ENCODE data around the gene ITCH. TPM values are rescaled to one million over a fixed set of nuclear protein-coding genes. Genes with fewer than 3 reads are reported as not detected.

The ITCH gene
- total and polyA plus RNA-seq, 2 of the 8 experiments (the other 6 are each of a cell fraction or from before 2014, with no cell fraction given): 3.9 to 45.2 TPM

- TF ChIP-seq TAF1 (IDR thresholded peaks at IDR 0.05; ENCODE audit: low read depth, low read length) (no peak), NRF1 (IDR thresholded peaks at IDR 0.05; ENCODE audit: low read depth, low read length) (no peak), CEBPB (IDR thresholded peaks at IDR 0.05; ENCODE audit: low read depth, low read length) (no peak)
Observed at GRCh38 chr20:34377072-34377847, 14.2 kb downstream of the ITCH start (continued).
